HUDEP-2 (cell line): ENCODE data around the gene HSD17B2.
"Not testable (repeated sequence)": the region's sequence is repeated elsewhere in the genome, so short reads cannot be mapped to it uniquely, and the experiment has no call there.

Source experiments
- DNase-seq, 76 experiments: peaks; one replicate each; lab custom pipeline; 2025; ENCODE audit not compliant: unreplicated experiment in 76 of 76; lab: John Stamatoyannopoulos, UW

HSD17B2 gene

DNA sequence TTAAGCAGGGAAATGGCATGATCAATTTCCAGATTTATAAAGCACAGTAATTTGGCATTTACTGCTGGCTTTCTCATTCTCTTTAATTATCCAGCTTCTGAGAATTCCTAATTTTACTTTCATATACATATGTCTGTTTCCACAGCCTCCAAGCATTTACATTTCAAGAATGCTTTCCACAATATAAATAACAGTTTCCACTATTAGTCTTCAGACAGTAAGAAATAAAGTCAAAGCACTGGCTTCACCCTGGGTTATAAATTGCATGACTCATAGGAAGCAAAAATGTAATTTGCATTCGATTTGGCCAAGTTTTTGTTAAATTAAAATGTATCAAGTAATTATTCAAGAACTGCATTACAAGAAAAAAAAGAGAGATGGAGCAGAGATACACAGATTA is 81.5 kb downstream of the HSD17B2 start:
- DNase-seq, result no peak

DNA sequence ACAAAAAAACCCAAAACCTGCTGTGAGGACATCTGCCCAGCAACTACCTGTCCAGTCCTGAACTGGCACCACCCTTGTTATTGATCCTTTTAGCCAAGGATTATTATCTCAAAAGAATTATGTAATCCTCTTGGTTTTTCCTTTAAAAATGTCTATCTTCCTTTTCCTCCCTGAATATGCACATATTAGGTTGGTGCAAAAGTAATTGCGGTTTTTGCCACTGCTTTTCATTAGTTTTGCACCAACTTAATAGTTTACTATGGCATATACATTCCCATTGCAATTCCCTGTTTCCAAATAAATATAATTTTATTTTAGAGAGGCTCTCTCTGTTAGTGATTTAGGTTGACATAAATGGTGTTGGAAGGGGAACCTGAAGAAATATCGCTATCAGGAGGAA is 83.7 kb downstream of the HSD17B2 start:
- no peak for DNase-seq

DNA sequence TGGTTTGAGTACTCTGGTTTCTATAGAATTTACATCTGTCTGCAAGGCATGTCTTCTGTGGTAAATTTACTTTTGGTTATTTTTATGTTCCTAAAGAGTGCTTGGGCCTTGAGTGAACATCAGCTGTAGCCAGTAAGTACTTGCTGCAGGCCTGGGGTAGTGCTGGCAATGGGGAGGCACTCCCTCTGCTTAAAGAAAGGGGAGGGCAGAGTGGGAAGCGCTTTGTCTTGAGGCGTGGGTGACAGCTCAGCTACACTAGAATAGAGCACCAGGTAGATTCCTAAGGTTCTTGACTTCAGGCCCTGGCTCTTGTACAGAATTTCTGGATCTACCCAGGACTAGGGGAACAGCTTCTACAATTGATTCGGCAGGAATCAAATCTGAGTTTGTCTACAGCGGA is 84.4 kb downstream of the HSD17B2 start:
- DNase-seq, result no peak

DNA sequence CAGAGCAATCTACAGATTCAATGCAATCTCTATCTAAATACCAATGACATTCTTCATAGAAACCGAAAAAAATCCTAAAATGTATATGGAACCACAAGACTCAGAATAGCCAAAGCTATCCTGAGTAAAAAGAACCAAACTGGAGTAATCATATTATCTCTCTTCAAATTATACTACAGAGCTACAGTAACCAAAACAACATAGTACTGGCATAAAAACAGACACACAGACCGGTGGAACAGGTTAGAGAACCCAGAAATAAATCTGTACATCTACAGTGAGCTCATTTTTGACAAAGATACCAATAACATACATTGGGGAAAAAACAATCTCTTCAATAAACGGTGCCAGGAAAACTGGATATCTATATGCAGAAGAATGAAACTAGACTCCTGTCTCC is 89.6 kb downstream of the HSD17B2 start:
- DNase-seq, result no peak

DNA sequence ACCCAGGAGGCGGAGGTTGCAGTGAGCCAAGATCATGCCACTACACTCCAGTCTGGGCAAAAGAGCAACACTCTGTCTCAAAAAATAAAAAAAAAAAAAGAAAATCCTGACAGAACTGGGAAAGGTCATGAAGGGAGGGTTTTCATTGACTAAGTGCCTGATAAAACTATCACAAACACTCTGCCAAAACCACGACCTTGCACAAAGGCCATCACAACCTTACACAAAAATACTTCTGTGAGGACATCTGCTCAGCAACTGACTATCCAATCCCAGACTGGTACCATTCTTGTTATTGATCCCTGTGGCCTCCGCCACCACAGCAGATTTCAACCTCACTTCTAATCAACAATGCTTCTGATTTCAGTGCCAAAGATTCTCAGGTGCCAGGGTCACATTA is 94.8 kb downstream of the HSD17B2 start:
- DNase-seq, result no peak

DNA sequence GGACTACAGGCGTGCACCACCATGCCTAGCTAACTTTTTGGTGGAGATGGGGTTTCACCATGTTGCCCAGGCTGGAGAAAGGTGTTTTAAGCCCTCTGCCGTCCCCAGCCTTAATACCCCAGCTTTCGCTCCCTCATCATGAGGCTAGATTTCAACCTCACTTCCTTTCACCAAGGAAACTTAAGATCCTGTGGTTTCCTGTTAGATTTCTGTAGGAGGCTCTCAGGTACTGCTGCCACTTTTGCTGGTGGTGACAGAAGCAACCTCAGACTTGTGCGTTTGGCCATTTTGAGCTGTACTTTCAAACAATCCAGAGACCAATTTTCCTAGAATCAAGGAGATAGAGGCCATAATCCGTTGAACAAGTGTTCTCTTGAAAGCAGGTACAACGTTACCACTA is 98.7 kb downstream of the HSD17B2 start:
- DNase-seq, result no peak

DNA sequence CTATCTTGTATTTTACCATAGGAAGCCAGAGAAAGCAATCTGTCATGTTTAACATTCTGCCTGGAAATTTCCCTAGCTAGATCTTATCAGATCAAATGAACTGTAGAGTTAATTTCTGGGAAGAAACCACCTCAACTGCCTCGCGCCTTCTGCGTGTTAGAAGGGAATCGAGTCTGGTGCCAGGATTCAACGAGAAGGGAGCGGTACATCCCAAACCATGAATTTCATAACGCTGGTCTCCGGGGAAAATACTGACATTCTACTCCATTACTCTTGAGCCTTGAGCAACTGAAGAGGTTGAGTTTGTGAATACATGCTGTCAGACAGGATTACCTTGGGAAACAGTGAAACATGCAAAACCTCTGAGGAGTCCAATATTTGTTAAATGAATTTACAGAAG is 99.8 kb downstream of the HSD17B2 start:
- no peak for DNase-seq

DNA sequence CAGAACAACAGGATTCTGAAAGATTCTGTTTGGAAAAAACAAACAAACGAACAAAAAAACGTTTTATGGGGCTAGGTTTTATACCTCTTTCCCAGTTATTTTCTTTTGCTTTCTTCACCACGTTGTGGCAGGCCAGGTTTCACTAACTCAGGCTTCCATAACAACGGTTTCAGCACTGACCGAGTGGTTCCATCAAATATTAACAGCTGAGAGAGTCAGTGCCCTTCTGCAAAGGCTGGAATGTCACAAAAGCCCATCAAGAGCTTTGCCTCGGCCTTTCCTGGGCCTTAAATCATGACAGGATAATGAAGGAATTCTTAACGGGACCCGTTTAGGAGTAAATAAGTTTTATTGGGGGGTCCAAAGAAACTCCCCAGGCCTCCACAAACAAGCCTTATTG is 100.8 kb downstream of the HSD17B2 start:
- DNase-seq, result no peak

DNA sequence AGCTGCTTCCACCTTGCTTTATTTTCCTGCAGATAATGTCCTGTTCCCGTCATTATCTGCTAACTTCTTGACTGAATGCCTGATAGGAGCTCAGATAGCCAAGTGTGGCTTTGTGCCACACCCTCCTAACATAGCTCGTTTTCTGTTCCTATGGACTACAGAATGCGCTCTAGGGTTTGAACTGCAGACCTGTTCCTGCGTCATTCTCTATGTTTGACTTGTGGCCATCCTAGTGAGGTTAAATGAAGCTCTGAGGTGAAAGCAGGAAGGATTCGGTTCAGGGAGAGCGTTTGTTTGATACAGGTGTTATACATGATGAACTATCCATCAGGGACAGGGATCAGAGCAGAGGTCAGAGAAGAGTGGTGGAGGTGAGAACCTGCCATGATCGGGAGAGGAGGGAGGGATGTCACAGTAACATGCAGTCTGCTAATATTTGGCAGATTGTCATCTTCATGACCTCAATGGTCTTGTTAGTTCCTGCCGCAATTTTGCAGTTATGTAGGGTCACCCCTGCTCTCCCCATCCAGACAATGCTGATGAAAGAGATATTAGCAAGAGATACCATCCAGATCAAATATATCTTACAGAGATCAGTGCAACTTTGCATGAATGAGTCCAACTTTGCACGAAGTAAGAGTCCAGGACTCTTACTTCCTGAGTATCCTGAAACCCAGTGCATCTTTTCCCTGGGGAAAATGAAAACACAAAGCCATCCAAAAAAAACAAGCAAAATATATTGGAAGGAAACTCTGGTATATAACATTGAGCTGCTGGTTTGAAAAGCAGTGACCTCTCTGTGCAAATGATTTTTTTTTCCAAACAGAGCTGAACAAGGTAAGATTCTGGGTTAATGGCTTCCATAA is 102.1 kb downstream of the HSD17B2 start:
- no peak for DNase-seq

DNA sequence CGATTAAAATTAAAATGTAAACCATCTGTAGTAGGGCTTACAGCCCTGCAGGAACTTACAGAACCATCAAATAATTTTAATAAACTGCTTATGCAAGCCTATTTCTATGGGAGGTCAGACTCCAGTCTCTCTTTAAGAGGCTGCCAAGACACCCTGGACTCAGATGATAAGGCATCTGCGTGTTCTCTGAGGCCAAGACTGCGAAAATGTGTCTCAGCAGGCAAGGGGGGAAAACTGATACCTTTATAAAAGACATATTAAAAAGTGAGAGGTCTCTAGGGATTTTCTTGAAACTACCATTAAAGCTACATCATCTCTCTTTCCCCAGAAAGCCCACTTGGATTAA is 102.7 kb downstream of the HSD17B2 start:
- DNase-seq, result peak in 6 of 76 experiments; percentile 1 to 20 (median 10)

DNA sequence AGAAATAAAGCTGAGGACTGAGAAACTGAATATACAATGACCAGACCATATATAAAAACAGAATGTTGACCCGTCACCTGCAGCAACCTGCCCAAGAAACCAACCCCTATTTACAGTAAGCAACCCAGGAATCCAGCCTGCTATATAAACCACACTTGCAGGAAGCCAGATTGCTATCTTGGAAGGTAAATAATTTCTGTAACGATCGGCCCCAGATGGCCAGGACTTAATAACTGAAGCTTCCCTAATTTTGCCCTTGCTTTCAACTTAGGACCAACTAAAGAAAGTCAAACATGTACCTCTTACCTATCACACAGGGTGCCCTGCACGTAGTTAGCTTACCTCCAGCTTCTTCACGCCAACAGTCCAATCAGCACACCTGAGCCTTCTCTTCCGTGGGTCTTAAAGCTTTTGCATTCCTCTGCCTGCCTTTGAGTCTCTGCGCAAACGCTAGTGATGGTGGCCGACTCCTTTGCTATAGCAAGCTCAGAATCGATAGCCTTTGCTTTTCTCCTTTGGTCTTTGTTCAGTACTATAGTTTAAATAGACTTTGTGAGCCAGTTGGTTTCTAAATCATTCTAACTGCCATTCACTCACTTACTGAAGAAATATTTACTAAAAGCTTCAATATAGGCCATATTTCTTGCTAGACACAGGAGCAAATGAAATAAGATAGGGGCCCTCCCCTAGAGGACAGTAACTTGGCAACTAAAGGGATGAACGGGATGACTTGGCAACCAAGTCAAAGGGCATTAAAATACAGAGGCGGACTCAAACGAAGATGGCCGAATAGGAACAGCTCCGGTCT is 103.6 kb downstream of the HSD17B2 start:
- no peak for DNase-seq

DNA sequence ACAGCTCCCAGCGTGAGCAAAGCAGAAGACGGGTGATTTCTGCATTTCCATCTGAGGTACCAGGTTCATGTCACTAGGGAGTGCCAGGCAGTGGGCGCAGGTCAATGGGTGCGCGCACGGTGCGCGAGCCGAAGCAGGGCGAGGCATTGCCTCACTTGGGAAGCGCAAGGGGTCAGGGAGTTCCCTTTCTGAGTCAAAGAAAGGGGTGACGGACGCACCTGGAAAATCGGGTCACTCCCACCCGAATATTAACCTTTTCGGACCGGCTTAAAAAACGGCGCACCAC is 104.2 kb downstream of the HSD17B2 start:
- not testable (repeated sequence) for DNase-seq

DNA sequence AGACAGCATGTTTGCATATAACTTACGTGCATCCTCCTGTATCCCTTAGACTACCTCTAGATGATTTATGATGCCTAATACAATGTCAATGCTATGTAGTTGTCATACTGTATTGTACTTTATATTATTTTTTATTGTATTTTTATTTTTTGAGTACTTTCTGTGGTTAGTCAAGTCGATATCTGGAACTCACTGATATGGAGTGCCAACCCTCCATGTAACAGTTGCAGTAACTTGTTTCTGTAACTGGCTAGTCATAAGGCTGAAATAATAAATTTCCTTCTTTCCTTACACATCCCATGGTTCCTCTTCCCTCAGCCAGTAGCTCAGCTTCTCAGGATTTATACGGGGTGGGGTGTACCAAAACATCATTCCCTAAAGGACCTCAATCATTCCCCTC is 111.5 kb downstream of the HSD17B2 start:
- no peak for DNase-seq

DNA sequence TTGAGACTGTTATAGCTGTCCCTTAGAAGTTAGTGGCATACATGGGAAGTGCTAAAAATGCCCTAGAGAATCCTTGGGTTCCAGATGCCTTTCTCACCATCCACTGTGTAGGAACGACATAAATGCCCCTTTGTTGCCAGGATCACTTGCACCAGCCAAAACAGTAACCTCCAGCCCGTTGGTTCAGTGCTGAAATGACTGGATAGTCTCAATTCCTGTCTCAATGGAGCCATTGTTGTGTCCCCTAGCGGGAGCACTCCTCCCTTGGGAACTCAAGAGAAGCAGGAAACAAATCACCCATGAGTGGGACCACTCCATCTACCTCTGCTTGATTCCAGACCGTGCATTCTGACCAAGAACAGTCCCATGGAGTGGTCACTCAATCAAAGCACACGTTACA is 111.9 kb downstream of the HSD17B2 start:
- DNase-seq, result no peak

DNA sequence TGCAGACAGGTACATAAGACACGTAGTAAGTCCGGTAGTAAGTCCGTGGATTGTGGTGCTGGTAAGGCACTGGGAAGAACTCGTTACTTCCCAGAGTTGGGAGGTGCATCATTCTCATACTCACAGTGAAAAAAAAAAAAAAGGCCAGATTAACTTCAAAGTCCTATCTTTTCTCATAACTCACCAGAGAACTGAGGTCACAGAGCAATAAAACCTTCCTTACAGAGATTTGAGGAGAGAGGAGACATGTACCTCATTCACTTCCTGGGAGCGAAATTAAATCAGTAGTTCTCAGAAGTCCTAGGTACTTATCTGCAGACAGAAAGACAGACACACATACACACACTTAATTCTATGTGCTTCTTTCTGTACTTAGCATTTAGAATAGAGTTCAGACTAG is 112.5 kb downstream of the HSD17B2 start:
- no peak for DNase-seq
